GM08714 (cell line): ENCODE measurements around the gene RCOR2.
"Not testable (repeated sequence)": the region's sequence is repeated elsewhere in the genome, so short reads cannot be mapped to it uniquely, and the experiment has no call there.

Experiments
- H3K4me3 ChIP-seq: fragments of 200-500 bp; sonication (Bioruptor generic); 2 replicates; pipeline ENCODE4 v1.5.1; 2014; ENCODE audit warnings: mild to moderate bottlenecking, low read length, inconsistent platforms
- ZNF274 ChIP-seq: IDR thresholded peaks from 2 replicates; pipeline ENCODE4 v1.6.1; 2012; ENCODE audit warnings: mild to moderate bottlenecking, low read depth, low read length

RCOR2 gene

DNA sequence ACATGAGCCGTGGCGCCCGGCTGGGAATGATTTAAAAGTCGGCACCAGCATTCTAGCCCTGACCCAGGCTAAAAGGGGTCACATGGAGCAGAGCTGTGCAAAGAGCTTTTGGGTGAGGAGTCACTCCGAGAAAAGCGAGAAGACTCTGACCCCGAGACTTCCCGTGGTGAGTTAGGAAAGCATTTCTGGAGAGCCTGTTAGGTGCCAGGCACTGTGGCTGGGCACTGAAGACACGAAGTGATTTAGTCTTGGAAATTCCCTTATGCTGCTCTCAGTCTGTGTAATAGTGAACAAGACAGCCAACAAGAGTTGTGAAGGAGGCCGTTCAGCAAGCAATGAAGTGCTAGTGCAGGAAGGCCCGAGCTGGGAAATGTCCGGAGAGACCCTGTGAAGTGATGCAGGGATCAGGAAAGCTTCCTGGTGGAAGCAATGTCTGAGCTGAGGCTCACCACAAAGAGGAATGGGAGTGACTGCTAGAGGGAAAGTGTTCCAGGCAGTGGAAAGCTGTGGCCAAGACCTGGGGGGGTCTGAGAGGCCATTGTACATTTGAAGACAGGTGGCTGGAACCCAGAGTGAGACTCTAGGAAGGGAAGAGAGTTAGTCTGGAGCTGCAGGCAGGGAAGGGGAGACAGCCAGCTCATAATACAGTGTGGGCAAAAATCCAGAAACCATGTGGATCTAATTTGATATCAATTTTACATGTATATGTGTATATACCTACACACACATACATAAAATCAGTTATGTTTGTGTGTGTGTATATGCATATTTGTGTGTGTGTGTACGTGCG lies 46.4 kb downstream of the RCOR2 start:
- TF ChIP-seq ZNF274, result no peak
- H3K4me3 ChIP-seq, result no peak overlapping the region

DNA sequence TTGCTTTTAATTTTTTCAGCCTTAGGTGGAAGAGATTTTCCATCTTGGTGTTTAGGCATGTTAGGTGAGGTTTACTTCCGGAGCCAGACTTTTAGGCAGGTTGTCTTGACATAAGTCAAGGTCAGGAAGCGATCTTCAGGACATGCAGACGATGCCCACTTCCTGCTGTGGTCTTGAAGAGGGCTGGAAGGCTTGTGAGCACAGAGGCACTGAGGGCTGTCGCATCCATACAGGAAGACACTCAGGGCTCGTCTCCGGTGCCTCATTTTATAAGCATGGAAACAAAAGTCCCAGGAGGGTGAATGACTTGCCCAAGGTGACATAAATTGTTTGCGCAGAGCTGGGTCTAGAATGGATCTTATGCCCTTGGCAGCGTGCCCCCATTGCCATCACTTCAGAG lies 47.3 kb downstream of the RCOR2 start:
- H3K4me3 ChIP-seq, result no peak overlapping the region
- TF ChIP-seq ZNF274, result no peak

DNA sequence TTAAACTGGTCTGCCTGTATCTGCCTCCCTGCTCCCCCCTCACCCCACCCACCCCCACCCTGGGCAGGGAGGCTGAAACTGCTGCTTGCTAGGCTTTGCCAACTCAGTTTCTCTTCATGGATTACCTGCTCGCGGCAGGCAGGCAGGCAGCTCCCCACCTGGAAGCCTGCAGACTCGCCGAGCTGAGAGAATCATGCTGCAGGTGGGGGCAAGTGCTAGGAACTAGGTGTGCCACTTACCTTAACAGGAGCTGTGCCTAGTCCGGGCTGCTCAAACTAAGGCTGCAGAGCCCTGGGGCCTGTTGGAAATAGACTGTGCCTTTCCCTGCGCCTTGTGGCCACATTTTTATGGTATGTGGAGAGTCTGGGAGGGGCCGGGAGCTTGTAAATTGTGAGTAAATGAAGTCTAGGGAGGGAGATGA lies 47.8 kb downstream of the RCOR2 start:
- TF ChIP-seq ZNF274, result no peak
- no peak overlapping the region for H3K4me3 ChIP-seq

DNA sequence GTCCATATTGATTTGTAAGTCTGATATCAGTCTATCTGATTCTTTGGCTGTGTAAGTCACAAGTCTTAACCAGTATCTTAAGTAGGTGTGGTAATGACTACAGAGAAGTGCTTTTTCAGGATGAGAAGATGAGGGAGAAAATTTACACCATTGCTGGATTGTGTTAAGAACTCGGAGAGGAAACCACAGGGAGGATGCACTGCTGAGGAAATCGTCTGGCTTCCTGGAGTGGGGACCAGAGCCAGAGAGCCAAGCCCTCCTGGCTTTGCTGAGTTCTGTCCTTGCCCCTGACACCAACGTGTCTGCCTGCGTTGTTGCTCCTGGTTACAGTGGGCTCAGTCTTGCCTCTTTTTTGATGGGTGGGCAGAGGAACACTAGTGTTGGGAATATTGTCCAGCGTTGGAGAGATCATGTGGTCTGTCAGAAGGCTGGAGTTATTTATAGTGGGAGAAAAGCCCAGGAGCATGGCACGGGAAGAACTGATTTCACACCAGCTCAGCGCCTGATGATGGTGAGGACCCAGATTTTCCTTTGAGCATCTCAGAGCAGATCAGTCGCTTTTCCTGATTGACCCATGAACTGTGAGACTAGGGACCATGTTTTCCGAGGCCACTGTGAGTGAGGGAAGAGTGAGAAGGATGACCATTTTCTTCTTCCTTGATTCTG lies 48.4 kb downstream of the RCOR2 start:
- no peak for TF ChIP-seq ZNF274
- H3K4me3 ChIP-seq, result no peak overlapping the region

DNA sequence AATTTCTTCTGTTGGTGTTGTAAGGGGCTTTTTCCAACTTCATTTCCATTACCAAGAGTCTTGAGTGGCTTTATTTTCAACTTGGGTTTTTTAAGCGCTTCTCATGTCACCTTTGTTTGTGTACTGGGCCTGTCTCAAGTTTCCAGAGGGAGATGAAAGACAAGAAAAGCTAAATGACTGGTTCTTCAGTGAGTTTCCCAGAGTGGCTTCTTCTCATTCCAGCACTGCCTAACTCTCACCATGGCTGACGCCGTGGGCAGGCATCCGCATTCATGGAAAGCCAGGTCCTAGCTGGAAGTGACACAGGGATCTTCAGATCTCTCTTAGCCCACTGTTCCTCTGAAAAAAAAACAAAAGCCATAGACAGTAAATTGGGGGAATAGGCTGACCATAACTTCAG lies 49.5 kb downstream of the RCOR2 start:
- H3K4me3 ChIP-seq, result no peak overlapping the region
- TF ChIP-seq ZNF274, result no peak

DNA sequence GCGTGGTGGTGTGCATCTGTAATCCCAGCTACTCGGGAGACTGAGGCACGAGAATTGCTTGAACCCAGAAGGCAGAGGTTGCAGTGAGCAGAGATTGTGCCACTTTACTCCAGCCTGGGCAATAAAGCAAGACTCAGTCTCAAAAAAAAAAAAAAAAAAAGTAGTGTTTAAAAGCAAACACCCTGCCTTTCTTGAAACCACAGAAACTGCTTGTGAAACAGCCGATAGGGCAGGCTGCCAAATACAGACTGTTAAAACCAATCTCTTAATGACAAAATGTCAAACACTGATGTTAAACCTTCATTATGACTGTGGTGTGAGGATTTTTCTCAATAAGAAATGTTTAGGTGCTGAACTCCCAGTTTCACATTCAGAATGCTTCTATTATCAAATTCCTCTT lies 50.8 kb downstream of the RCOR2 start:
- TF ChIP-seq ZNF274, result no peak
- H3K4me3 ChIP-seq, result no peak overlapping the region

DNA sequence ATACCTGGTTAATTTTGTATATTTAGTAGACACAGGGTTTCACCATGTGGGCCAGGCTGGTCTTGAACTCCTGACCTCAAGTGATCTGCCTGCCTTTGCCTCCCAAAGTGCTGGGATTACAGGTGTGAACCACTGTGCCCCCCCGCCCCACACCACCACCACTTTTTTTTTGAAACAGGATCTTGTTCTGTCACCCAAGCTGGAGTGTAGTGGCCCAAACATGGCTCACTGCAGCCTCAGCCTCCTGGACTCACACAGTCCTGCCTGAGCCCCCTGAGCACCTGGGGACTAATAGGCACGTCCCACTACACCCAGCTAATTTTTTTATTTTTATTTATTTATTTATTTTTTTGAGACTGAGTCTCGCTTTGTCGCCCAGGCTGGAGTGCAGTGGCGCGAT lies 53.3 kb downstream of the RCOR2 start:
- H3K4me3 ChIP-seq, result not testable (repeated sequence)

DNA sequence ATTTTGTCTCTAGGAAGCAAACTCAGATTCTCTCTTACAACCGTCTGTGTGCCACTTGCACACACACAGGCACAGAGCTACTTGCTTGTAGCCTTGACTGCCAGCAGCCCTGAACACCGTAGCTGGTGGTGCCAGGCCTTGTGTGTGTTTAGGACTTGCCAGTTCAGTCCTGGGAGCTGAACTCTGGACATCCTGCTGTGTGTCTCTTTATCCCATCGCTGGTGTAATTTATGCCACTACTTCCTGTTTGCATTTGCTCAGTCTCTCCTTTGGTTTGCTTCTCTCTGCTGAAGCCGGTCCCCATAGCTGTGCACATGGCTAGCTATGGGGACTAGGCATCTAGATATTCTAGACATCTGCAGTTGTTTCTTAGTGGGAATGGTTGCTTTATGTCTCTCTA lies 54.0 kb downstream of the RCOR2 start:
- no peak for TF ChIP-seq ZNF274
- no peak overlapping the region for H3K4me3 ChIP-seq
